ENCODE results near the gene CPSF3.
"Not testable (repeated sequence)": the region's sequence is repeated elsewhere in the genome, so short reads cannot be mapped to it uniquely, and the experiment has no call there.

- not testable (repeated sequence) for TF ChIP-seq CTCF, POLR2A (IDR thresholded peaks at IDR 0.05)
Observed at GRCh38 chr2:9513946-9514345, 90.5 kb downstream of the CPSF3 start.
